ELF-1 (cell line): Measurements from ENCODE around the gene GSTT2.

Experiments used
- DNase-seq: peaks from one replicate; pipeline ENCODE4 v3.0.0-alpha.2; 2016; ENCODE audit warnings: low read depth, low spot score

The GSTT2 gene

GRCh38 chr22:24008381-24009226 is 28.7 kb downstream of the GSTT2 start:
- DNase-seq = no peak

GRCh38 chr22:24009227-24010017 is 29.5 kb downstream of the GSTT2 start:
- DNase-seq = no peak

- no peak for DNase-seq
Measured at GRCh38 chr22:24010018-24010391, 30.1 kb downstream of the GSTT2 start.

- DNase-seq = no peak
Measured at GRCh38 chr22:24011735-24012068, 31.8 kb downstream of the GSTT2 start.

- no peak for DNase-seq
Measured at GRCh38 chr22:24016156-24016555, 36.2 kb downstream of the GSTT2 start.

GRCh38 chr22:24021304-24021703 is 41.4 kb downstream of the GSTT2 start:
- DNase-seq = no peak

- DNase-seq = no peak
Measured at GRCh38 chr22:24023204-24023789, 43.4 kb downstream of the GSTT2 start.

GRCh38 chr22:24024354-24024753 is 44.4 kb downstream of the GSTT2 start:
- DNase-seq = no peak

- no peak for DNase-seq
Measured at GRCh38 chr22:24025475-24025874, 45.5 kb downstream of the GSTT2 start.

- DNase-seq = no peak
Measured at GRCh38 chr22:24026056-24026455, 46.1 kb downstream of the GSTT2 start.

- no peak for DNase-seq
Measured at GRCh38 chr22:24026733-24027132, 46.8 kb downstream of the GSTT2 start.

- DNase-seq = no peak
Measured at GRCh38 chr22:24027389-24027975, 47.5 kb downstream of the GSTT2 start.

- DNase-seq = no peak
Measured at GRCh38 chr22:24027991-24028390, 48.1 kb downstream of the GSTT2 start.

GRCh38 chr22:24028533-24028932 is 48.6 kb downstream of the GSTT2 start:
- no peak for DNase-seq

GRCh38 chr22:24029304-24029703 is 49.4 kb downstream of the GSTT2 start:
- no peak for DNase-seq

- no peak for DNase-seq
Measured at GRCh38 chr22:24030186-24030702, 50.3 kb downstream of the GSTT2 start.
